Amygdala (tissue), 56 donors: ENCODE measurements around the gene COA5.
"Not testable (repeated sequence)": the region's sequence is repeated elsewhere in the genome, so short reads cannot be mapped to it uniquely, and the experiment has no call there.

ENCODE experiments used
- DNase-seq, 56 donors: peaks; one replicate each; lab custom pipeline; 2025; lab: John Stamatoyannopoulos, UW

The COA5 gene

DNA sequence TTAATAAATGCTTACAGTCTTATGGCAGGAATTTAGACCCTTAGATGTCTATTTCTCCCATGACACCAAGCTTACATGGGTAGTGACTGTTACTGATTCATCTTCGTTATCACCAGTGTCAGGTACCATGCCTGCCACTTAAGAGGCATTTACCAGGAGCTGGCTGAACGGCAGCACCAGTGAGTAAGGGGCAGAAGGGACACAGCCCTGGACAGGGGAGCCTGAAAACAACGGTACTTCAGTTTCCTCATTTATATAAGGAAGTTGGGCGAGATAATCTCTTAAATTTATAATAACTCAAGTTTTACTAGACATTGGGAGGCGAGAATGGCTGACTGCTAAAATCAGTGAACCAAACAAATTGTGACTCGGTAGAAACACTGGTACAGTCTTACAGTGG lies 1.2 kb downstream of the COA5 start:
- DNase-seq: no peak

DNA sequence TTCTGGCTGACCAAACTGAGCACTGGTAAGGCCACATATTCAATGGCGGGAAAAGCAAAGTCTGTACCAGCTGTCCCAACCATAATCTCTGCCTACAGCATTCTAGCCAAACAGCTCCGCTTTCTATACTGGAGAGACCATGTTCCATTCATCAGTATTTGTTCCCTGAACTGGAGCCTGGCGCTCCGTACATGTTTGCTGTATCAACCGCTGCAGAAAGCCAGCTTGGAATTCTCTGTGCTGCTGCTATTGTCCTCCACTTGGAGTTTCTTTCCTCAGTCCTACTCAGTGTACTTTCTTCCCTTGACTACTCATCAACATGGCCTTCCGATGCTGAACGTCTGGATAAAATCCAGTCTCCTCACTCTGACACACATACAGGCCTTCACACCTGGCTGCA lies 1.9 kb downstream of the COA5 start:
- DNase-seq: no peak

DNA sequence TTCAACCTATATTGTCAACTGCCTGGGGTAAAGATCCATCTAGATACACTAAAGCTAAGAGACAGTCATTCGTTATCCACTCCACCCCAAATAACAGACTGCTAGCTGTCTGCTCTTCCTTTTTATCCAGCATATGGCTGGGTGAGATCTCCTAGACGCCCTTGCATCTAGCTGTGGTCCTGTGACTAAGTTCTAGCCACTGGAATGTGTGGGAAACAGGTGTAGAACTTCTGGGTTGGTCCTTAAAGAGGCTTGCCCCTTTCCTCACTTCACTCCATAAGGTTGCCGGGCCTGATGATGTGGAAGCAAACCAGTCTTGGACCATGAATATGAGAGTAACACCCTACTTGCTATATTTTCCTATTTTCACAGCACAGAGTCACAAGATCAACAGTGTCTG lies 3.2 kb downstream of the COA5 start:
- DNase-seq: no peak

DNA sequence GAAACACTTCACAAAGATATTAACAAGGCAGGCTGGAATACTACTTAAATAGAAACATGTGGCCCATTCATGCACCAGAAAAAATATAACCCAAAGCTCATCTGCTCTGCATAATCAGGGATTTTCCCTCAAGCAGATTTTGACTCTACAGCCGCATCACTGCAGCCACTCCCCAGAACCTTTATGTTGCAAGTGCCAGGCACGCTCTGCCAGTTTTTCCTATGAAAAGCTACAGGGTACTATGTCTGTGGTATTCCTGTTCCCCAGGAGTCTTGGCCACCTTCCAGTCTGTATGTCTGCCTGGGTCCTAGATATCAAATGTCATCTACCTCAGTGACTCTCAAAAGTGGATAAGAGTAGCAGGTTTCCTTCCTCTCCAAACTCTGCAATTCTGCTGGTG lies 3.8 kb downstream of the COA5 start:
- no peak for DNase-seq

DNA sequence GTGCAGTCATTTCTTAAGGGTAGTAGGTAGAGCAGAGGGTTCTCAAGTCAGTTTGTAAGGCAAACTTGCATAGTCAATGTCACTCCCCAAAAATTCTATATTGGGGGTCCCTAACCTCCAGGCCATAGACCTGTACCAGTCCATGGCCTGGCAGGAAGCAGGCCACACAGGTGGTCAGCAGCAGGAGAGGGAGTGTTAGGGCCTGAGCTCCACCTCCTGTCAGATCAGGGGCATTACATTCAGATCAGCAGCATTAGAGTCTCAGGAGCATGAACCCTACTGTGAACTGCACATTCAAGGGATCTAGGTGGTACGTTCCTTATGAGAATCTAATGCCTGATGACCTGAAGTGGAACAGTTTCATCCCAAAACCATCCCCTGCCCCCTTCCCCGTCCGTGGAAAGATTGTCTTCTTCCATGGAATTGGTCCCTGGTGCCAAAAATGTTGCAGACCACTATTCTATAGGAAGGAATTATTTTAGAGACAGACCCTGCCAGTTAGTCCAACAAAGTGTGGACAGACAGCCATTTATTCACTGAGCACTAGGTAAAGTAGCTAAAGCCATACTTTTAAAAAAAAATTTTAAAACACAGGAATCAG lies 6.7 kb downstream of the COA5 start:
- no peak for DNase-seq

DNA sequence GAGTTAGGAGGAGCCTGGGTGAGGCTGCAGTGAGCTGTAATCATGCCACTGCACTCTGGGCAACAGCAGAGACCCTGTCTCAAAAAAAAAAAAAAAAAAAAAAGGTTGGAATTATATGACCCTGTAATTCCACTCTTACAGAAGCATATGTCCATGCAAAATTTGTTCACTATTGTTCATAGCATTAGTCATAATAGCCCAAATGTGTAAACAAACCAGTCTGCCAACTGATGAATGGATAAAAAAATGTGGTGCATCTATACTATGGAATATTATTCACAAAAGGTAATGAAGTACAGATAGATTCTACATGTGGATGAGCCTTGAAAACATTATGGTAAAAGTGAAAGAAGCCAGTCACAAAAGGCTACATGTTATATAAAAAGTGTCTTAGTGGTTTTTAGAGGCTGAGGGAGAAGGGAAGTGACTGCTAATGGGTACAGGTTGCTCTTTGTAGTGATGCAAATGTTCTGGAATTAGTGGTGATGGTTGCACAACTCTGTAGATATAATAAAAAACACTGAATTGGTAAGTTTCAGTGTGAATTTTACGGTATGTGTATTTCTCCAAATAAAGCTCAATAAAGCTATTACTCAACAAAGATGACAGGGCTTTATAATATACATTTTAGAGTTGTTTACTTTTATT lies 9.4 kb downstream of the COA5 start:
- no peak for DNase-seq

DNA sequence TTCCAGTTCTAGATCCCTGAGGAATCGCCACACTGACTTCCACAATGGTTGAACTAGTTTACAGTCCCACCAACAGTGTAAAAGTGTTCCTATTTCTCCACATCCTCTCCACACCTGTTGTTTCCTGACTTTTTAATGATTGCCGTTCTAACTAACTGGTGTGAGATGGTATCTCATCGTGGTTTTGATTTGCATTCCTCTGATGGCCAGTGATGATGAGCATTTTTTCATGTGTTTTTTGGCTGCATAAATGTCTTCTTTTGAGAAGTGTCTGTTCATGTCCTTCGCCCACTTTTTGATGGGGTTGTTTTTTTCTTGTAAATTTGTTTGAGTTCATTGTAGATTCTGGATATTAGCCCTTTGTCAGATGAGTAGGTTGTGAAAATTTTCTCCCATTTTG lies 13.6 kb downstream of the COA5 start:
- DNase-seq: not testable (repeated sequence)

DNA sequence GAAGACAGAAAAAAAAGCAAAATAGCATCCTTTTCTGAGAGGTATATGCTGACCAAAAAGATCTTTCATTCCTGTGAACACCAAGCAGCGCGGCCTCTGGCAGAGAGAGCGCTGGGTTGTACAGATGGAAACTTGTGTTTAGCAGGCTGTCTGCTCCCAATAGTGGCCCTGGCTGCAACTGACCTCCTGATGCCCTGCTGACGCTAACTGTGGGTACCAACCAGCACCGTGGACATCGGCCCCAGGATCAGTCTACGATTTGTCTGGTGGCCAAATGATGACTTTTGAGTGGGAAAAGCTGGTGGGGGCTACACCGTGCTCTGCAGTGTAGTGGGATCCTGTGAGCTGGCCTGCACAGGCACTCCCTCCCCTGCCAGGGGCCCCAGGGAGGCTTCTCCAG lies 15.7 kb downstream of the COA5 start:
- no peak for DNase-seq

DNA sequence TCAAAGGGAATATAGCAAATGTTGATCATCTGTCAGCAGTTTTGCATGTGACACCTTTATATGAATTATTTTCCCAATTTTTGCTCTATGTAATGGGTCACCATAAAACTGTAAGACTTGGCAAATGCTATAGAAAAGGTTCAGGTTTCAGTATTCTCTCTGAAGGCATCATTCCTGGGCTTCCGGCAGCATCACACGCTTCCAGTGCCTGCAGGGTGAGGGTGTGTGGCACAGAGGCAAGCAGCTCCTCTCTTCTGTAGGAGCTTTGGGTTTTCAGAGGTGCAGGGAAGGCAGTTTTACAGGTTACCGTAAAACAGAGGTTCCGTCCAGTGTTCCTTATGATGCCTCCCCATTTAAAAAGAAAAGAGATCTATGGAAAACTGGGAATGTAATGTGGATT lies 18.8 kb downstream of the COA5 start:
- no peak for DNase-seq

DNA sequence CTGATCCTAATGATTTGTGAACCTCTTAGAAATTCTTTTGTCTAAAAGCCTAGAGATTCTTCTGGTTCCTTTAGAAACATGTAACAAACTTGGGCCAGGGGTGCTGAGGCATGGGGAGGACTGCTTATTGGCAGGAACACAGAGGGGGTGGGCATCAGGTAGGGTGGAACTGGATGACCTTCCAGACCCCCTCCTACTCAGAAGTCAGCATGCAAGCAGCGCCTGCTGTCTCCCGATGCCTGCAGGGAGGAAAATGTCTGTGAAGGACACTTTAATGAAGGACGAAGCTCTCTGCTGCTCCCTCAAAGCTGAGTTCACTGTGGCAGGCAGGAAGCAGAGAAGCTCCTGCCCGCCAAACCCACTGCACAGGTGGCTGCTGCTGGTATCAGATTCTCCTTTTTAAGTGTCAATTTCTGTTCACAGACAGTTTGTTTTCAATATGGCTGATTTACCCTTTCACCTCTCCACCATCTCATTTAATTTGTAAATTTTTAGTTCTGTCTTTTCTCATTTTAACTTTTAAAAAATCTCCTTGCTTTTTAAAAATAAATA lies 19.4 kb downstream of the COA5 start:
- no peak for DNase-seq

DNA sequence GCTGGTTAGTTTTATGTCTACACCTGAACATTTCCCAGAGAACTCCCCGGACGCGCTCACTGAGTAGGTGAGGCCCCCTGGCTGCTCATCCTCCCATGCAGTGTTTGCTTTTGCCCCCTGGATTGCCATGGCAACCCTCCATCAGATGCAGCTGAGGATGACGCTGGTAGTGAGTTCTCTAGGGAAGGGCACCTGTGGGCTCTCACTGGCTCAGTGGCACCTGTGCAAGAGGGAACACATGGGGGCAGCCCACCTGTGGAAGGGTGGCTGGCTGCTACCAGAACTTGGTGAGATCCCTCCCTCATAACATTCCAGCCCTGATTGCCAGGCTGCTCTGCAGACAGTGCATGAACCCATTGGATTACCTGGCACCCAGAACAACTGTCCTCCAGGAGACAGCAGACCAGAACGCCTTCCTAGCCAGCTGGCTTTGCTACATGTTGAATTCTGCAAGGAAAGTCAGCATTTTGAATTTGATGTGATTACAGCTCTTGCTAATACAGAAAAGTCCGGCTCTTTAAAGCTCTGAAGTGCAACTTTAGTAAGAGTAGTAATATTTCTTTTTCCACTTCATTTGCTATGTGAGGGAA lies 21.7 kb downstream of the COA5 start:
- DNase-seq: no peak

DNA sequence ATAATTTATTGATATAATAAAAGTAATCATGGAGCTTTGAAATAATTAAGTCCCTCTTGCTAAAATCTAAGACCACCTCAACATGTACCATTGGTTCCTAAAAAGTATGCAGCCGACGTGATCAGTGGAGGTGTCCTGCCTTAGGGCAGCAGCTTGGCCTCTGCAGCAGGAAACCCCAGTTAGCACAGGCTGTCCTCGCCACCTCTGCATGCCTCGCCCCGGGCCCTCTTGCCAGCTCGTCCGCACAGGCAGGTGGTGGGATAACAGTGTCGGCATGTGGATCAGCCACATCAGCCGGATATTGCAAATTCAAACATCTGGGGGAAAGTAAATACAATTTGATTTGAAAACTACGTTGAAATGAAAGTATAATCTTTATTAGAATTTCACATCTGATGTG lies 22.9 kb downstream of the COA5 start:
- DNase-seq: no peak

DNA sequence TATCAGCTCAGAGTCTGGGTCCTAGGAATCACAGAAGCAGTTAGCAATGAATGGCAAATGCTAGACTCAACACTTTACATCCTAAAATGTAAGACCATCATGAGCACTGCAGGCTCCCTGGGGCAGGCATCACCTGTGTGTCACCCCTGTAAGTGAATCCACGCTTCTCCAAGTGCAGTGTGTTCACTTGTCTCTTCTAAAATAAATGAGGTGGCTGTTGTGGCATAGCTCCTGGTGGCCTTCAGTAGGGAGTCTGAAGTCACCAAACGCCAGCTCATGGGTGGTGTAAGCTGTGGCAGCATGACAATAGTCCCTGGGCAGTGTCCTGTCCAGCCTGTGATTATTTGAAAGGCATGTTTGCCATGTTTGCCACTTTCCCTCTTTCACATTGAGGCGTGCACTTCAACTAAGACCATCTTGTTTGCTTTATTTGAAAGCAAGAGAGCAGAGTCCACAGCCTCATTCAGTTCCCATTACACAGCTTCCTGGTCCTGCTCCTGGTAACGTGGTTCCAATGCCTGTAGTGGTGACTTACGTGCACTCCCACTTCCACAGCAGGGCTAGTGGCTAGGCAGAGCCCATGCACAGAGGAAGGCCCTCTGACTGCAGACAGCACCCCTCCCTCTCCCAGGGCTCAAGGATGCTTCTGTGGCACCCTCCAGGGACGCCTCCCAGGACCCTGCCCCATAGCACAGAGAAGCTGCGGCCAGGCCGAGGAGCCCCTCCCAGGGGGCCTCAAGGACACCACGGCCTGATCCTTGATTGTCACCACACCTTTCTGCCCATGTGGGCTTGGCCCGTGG lies 24.3 kb downstream of the COA5 start:
- DNase-seq: no peak

DNA sequence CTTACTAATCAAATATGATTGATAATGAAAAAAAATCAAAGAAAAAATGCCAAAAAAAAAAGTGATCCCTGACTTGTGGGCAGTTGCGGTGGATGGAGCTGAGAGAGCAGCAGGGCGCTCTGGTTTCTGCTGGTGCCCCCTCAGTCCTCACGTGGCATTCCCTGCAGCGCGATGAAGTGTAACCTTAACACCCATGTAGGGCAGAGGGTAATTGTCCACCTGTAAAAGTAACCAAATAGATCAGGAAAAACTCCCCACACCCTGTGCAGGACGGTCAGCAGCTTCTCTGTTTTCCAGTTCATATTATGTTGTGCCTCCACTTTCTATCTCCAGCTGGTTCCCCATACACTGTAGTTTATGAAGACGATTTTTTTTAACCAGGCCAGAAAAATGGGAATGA lies 25.0 kb downstream of the COA5 start:
- no peak for DNase-seq

DNA sequence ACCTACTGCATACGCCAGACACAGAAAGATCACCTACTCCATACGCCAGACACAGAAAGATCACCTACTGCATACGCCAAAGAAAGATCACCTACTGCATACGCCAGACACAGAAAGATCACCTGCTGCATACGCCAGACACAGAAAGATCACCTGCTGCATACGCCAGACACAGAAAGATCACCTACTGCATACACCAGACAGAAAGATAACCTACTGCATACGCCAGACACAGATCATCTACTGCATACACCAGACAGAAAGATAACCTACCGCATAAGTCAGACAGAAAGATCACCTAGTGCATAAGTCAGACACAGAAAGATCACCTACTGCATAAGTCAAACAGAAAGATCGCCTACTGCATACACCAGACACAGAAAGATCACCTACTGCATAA lies 25.8 kb downstream of the COA5 start:
- no peak for DNase-seq

DNA sequence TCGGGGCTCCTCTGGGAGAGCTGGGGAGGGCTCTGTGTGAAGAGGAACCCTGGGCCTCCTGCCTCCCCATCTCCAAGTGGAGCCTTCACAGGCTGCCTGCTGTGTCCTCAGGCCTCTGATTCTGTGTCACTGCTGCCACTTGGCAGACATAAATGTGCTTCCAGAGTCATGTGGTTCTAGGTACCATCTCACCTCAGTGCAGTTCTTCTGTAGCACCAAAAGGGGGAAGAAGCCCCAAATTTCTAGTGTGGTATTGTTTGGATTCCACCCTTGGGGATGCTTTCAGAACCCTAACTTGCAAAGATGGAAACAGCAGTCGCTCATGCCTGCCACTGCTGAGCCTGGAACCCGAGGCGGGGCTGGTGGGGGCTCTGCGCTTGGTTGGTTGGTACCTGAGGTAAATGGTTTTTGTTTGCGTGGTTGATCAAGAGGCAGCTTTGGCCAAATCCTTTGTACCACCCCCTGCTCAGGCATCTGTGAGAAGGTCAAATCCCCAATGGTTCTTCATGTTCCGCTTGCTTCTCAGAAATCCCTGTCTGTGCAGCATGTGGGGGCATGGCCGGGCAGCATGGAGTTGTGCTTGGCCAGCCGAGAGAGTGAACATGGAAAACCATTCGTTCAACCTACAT lies 27.5 kb downstream of the COA5 start:
- no peak for DNase-seq

DNA sequence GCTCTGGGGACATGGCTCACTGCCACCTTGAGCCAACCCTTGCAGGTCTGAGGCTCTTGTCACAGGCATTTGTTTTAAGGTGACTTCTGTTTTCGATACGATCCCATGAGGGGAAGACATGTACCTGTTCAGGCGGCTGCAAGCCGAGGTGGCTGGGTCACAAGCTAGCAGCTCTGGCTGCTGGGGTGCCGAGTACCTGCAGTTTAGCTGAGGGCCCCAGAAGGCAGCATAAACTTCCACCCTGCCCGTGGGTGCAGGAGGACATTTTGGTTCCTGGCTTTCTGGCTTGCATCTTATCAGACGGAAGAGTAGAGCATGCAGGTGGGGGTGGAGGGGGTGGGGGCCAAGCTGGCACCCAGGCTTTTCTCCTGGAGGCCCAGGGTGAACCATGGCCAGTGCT lies 28.4 kb downstream of the COA5 start:
- DNase-seq: no peak

DNA sequence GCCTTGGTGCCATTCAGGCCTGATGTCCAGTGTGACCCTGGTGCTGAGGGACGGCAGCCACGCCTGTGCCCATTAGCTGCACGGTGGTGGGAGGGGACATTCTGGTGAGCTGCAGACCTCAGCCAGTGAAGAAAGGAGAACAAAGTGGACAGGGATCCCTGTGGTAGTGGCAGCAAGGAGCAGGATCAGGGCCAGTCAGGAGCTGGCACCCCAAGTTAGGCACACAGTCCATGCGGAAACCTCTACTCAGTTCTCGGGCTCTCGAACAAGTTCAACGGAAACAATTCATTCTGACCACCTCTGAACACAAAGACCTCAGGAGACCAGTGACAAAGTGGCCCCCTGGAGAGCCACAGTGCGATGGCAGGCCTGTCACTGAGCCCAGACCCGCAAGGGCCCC lies 30.1 kb downstream of the COA5 start:
- DNase-seq: no peak

DNA sequence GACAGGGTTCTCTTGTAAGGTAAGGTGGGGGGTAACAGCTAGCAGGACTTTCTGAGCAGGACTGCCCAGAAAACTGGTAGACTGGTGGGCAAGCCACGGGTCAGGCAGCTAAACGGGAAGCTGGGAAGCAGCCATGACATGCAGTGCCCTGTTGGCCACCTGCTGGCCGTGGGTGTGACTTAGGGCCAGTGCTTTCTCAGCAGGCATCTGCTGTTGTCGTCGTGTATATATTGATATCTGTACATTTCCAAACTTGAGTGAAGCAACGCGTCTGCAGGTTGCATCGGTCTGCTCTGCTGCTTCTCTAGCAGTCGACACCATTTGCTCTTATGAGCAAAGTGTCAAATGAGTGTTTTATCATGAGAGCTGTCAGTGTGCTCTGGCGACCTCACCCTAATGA lies 31.0 kb downstream of the COA5 start:
- no peak for DNase-seq

DNA sequence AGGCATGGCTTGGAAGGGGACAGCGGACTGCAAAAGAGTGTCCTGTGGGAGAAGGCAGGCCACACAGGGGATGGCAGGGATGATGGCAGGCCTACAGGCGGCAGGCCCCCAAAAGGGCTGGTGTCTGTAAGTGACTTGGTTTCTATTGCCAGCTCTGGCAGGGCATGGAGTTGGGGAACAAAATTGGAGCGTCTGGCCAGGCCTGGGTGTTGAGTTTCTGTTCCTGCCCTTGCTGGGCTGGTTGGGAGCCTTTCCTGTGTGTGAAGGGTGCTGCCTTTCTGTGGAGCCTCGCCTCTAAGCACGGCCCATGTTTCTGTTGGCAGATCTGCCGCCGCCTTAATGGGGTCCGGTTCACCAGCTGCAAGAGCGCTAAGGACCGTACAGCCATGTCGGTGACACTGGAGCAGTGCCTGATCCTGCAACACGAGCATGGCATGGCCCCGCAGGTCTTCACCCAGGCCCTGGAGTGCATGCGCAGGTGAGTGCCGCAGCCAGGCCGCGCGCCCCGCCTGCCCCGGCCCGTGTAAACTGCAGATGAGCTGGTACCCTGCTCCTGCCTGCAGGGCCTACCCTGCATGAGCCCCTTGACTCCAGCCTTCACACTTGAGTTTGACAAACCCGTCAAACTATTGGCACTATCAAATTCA lies 31.5 kb downstream of the COA5 start:
- DNase-seq: no peak
